Measurements from ENCODE around the gene EFCAB8.

GRCh38 chr20:32972181-32973076, 113.7 kb downstream of the EFCAB8 start:
- TF ChIP-seq CTCF (conservative IDR thresholded peaks at IDR 0.05; ENCODE audit: low read length) (no peak), EZH2phosphoT487 (IDR thresholded peaks at IDR 0.05; ENCODE audit: borderline replicate concordance, low read depth, low read length) (no peak)

All from OCI-LY7 (cell line).